Measurements from ENCODE around the gene LDLRAD3. TPM values are rescaled to one million over a fixed set of nuclear protein-coding genes. Genes with fewer than 3 reads are reported as not detected.

LDLRAD3 gene
- total and polyA plus RNA-seq, 11 donors: 1.1 to 7.7 (median 2.6) TPM

DNA sequence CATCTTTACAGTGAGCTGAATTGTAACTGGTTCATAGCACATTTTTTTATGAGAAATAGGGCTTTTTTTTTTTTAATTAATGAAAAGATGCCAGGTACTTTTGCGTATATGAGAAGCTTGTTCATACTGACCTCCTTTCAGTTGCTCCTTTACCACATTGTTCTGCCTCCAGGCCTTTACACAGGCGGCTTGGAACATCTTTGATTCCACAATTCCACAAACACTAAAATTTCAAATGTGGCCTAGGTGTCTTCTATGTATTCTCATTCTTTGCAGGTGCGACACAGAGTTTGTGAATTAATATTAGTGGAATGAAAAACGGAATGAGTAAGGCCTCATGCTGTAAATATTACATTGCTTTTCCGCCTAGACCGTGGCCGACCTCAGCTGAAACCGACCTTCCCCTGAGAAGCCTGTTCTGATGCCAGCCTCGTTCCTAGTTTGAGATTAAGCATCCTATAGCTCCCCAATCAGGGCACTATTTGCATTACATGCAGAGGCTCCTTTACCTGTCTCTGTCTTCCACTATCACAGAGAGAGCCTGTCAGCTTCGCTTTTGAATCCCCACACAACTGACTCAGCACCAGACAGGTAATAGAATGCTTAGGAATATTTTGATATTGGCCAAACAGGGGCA lies 125.8 kb downstream of the LDLRAD3 start:
- no peak overlapping the region for H3K4me3 ChIP-seq
- H3K4me1 ChIP-seq: peaks cover 0 to 22% (median 5%) of the 10 kb centered on the region in 12 donors
- peaks cover 0 to 17% (median 5%) of the 10 kb centered on the region in 12 donors for H3K9me3 ChIP-seq
- intact Hi-C loops (cut with DNase I): no loop called here
- no peaks in the 10 kb centered on the region for H3K36me3 ChIP-seq
- TF ChIP-seq POLR2A (IDR thresholded peaks at IDR 0.05): no peak
- TF ChIP-seq, protein P1, sequence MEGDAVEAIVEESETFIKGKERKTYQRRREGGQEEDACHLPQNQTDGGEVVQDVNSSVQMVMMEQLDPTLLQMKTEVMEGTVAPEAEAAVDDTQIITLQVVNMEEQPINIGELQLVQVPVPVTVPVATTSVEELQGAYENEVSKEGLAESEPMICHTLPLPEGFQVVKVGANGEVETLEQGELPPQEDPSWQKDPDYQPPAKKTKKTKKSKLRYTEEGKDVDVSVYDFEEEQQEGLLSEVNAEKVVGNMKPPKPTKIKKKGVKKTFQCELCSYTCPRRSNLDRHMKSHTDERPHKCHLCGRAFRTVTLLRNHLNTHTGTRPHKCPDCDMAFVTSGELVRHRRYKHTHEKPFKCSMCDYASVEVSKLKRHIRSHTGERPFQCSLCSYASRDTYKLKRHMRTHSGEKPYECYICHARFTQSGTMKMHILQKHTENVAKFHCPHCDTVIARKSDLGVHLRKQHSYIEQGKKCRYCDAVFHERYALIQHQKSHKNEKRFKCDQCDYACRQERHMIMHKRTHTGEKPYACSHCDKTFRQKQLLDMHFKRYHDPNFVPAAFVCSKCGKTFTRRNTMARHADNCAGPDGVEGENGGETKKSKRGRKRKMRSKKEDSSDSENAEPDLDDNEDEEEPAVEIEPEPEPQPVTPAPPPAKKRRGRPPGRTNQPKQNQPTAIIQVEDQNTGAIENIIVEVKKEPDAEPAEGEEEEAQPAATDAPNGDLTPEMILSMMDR (IDR thresholded peaks at IDR 0.05): no peak
- H3K27ac ChIP-seq: no peak overlapping the region
- DNase-seq: no peak
- ATAC-seq: no peak
- WGBS, 4 donors: 85 to 90% (median 89%) methylated on average over 10 of the region's 10 CpGs
- no peaks in the 10 kb centered on the region for H3K27me3 ChIP-seq

DNA sequence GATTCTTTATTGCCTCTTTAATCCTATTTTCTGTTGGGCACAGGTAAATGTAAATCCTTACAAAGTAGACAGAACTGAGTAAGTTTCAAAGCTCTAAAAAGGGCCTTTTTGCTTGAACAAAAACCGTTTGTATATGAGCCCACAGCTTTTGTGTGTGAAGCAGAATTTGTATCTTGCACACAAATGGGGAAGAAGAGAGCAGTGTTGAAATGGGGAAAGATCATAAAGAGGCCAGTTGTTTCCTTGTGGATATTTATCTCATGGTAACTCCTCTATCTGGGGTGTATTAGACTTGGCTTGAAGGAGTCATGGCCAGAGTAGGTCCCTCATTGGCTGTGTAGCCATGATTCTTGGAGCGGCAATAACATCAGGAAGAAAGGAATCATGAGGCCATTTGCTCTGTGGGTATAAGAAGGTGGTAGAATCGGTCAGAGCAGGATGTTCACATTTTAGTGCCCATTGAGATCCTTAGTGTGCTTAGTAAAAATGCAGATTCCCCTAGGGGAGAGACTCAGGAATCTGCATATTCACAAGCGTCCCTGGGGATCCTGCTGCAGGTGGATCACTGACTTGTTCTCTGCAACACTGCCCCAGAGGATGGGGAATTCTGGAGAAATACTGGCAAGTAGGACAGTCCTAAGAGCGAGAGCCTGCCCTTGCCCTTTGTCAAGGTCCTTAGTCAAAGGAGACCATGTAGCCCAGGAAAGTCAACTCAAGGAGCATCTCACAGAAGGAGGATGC lies 126.5 kb downstream of the LDLRAD3 start:
- Histone ChIP-seq H3K4me1 (peaks cover 0 to 28% (median 5%) of the 10 kb centered on the region in 12 donors), H3K9me3 (peaks cover 0 to 17% (median 5%) of the 10 kb centered on the region in 12 donors), H3K36me3 (no peaks in the 10 kb centered on the region), H3K27me3 (no peaks in the 10 kb centered on the region), H3K27ac (no peak overlapping the region), H3K4me3 (no peak overlapping the region)
- intact Hi-C loops (cut with DNase I): no loop called here
- ATAC-seq (no peak), DNase-seq (no peak)
- WGBS, 4 donors: 75 to 94% (median 81%) methylated on average over 5 of the region's 5 CpGs
- TF ChIP-seq, protein P1 (IDR thresholded peaks at IDR 0.05): no peak

DNA sequence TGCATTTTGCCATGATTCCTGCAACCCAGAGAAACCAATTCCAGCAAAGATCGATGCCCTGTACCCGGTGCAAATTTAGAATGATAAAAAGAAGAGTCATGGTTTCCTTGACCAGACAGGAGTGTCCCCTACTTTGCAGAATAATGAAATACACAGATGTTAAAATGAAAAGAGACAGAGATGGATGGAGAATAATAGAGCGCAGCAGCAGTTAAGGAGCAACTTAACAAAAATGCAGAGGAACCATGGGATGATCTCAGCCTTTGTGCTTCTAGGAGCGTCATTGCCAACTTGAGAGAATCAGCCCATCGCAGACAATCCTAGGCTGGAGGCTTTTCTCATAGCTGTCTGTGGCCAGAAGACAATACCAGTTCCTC lies 127.1 kb downstream of the LDLRAD3 start:
- intact Hi-C loops (cut with DNase I): no loop called here
- ATAC-seq (no peak), DNase-seq (no peak)
- H3K4me1 ChIP-seq: peaks cover 0 to 29% (median 5%) of the 10 kb centered on the region in 12 donors
- no peaks in the 10 kb centered on the region for H3K36me3 ChIP-seq
- no peaks in the 10 kb centered on the region for H3K27me3 ChIP-seq
- H3K27ac ChIP-seq: no peak overlapping the region
- peaks cover 0 to 19% (median 7%) of the 10 kb centered on the region in 12 donors for H3K9me3 ChIP-seq
- TF ChIP-seq, protein P1 (IDR thresholded peaks at IDR 0.05): no peak
- no peak for TF ChIP-seq POLR2A (IDR thresholded peaks at IDR 0.05)
- no peak overlapping the region for H3K4me3 ChIP-seq
- 71 to 95% (median 84%) methylated on average over 5 of the region's 5 CpGs for WGBS, 4 donors

DNA sequence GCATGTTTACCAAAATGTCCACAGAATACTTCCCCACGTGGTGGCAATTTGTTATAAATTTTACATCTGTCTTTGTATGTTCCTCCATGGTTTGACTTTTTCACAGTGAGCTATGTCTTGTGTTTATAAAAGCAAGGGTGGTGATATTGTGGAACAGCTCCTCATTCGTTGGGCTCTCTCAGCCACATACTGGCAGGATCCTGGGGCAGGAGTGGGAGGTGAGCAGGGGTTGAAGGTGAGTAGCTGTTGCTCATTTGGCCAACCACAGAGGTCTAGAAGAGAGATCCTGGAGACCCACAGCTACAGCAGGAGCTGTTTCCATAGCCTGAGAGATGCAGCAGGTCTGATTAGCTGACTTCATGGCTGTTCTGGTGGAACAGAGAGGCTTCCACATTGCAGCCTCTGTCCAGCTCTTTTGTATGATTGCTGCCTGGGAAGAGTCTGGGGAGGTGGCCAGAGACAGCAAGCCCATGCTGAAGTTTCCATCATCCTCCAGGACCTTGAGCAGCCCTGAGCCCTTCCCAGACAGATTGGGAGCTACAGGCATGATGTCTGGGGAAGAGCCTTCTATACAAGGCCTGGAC lies 128.1 kb downstream of the LDLRAD3 start:
- Histone ChIP-seq H3K4me1 (peaks cover 0 to 29% (median 5%) of the 10 kb centered on the region in 12 donors), H3K27me3 (no peaks in the 10 kb centered on the region), H3K4me3 (no peak overlapping the region), H3K36me3 (no peaks in the 10 kb centered on the region), H3K27ac (no peak overlapping the region), H3K9me3 (peaks cover 0 to 12% (median 4%) of the 10 kb centered on the region in 12 donors)
- intact Hi-C loops (cut with DNase I): no loop called here
- TF ChIP-seq, protein P1 (IDR thresholded peaks at IDR 0.05): no peak
- no peak for TF ChIP-seq POLR2A (IDR thresholded peaks at IDR 0.05)
- no peak for ATAC-seq
- WGBS, 4 donors: 88 to 91% (median 88%) methylated on average over 2 of the region's 2 CpGs
- no peak for DNase-seq
